NCI-H1092 (cell line): ENCODE measurements around the gene MEDAG.
A peak's percentile ranks its signal among the peaks of the same experiment; 100 is the strongest.

Experiments
- DNase-seq: peaks from one replicate; lab custom pipeline; 2025; lab: John Stamatoyannopoulos, UW

The MEDAG gene

GRCh38 chr13:30905932-30906383 lies at the start of gene MEDAG:
MEDAG (plus strand) TSS chr13:30906271; CDS start chr13:30906516, 245 bp downstream.
- no peak for DNase-seq

GRCh38 chr13:30857018-30857417 lies 49.1 kb upstream of the MEDAG start:
- no peak for DNase-seq

GRCh38 chr13:30857636-30858035 lies 48.4 kb upstream of the MEDAG start:
- DNase-seq, result no peak

DNA sequence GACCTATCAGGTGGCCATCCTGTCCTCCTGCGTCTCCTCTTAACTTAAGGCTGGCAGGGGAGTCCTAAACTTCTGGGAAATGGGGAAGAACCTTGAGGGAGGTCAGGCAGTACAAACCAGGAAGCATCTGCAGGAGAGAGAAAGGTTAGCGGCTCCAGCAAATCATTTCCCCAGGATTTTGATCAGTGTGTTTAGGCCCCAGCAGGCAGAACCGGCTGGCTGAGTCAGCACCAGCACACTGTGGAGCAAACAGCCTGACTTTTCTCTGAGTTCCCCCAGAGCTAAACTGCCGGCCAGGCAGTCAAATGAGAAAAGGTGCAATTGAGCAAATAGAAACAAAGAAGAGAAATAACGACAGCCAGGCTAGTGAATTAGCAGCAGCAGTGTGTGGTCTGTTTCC lies 46.7 kb upstream of the MEDAG start:
- DNase-seq, result no peak

GRCh38 chr13:30861163-30861562 lies 44.9 kb upstream of the MEDAG start:
- DNase-seq, result no peak

DNA sequence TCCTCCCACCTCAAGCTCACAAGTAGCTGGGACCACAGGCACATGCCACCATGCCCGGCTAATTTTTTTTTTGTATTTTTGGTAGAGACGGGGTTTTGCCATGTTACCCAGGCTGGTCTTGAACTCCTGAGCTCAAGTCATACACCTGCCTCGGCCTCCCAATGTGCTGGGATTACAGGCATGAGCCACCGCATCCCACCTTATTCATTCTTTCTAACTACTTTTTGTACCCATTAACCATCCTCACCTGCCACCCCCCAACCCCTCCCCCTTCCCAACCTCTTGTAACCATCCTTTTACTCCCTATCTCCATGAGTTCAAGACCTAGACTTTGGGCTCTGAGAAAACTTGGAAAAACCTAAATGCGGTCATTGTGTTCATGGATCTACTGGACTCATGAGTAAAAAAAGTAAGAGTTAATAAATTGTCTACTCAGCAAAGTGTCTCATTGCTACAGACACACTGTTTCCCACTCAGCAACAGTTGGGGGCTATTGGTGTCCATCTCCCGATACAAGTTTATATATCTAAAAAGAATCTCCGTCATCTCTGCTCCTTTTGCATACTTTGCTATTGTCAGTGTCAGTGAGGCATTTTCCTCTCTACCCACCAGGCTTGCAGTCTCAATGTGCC lies 44.1 kb upstream of the MEDAG start:
- DNase-seq, result no peak

DNA sequence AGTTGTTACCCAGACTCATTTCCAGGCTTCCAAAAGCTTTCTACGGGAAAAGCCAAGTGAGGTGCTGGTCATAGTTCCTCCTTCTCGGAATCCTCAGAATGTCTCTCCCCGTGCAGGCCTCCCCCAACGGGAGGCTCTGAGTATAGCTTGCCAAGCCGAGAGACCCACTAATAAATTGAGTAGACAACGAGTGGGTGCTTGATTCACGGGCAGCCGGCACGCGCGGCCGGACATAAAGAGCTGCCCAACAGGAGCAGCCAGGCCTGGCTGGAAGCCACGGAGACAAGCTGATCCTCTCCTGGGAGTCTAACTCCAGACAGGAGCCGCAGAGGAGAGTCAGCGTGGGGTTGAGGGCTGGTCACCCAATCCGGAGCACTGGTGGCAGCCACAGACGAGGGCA lies 43.4 kb upstream of the MEDAG start:
- DNase-seq, result no peak

DNA sequence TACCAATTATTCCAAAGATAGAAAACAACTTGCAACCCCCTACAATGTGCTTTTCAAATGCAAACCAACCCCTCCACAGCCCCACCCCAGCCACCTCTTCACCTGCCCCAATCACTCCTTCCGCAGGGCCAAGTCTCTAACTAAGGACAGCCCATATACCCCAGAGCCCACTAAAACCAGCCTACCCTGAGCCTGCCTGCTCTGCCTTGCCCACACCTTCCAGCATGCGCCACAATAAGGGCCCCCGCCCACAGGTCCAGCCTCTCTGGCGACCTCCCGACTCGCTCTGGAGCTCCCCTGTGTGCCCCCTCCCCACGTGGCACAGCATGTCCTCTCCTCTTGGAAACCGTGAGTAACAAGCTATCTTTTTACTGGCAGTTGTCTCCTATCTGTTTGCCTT lies 42.8 kb upstream of the MEDAG start:
- DNase-seq, result no peak

- DNase-seq, result no peak
Measured at GRCh38 chr13:30863796-30864195, 42.3 kb upstream of the MEDAG start.

DNA sequence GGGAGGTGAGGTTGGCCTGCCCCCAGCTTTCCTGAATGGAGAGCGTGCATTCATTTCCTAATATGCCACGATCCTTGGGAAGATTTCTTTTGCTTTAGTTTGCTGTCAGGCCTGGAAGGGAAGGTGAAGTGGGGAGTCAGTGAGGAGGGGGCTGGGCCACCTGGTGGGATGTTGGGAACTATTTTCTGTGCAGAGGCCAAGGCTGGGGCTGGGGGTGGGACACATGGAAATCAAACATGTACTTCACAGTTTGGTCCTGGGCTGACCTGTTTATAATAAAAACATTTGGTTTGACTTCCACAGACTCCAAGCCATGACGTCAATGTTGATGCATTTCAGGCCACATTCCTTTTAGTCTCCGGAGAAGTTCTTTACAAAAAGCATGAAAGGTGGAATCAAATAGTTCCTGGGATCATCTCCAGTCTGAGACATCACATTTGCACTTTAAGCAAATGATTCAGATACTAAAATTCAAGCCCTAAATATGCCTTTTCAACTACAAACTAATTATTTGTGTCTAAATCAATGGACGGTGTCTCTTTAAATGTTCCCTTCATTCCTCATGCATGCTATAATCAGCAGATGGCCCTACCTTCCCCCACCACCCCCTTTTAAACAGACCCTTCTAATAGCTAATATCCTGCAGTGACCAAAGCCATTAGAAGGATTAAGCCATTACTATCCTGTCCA lies 41.5 kb upstream of the MEDAG start:
- no peak for DNase-seq

- DNase-seq, result peak; percentile 64
Measured at GRCh38 chr13:30865123-30866049, 40.7 kb upstream of the MEDAG start.

DNA sequence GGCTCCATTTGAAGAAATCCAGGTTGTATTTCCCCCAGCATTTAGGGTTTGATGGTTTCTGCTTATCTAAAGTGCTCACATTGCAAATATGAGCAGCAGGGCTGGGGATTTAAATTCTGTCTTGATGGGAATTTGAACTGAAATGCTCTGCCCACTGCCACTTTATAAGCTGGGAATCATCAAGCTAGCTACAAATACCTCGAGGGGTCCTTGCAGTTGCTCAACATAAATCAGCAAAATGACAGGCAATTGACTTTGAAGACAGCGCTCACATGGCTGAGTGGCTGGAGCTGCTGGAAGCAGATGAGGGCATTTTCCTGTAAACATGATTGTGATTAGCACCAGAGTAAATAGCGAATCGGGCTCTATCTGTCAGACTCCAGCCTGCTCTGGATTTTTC lies 39.4 kb upstream of the MEDAG start:
- DNase-seq, result no peak

DNA sequence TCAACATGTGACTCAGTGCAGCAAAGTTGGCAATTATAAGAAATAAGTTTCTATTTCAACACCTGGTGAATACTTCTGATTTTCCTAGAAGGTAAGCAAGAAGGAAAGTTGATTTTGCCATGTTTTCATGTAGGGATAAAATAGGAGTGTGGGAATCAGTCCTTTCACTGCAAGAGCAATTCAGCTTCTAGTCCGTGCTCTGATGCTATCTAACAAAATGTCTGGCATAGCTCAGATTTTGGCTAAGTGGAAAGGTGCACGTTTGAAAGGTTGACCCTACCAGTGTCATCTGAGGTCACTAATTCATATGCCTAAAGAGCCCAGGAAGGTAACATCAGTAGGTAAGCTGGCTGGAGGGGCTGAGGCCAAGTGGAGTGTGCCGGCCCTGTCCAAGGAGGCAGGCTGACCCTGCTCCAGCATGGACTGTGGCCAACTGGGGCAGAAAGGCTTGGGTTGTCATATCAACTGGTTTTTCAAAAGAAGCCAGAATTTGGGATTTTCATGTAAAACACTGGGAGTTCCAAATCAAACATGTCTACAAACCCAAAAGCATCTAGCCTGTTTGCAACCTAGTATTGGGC lies 38.9 kb upstream of the MEDAG start:
- DNase-seq, result no peak

DNA sequence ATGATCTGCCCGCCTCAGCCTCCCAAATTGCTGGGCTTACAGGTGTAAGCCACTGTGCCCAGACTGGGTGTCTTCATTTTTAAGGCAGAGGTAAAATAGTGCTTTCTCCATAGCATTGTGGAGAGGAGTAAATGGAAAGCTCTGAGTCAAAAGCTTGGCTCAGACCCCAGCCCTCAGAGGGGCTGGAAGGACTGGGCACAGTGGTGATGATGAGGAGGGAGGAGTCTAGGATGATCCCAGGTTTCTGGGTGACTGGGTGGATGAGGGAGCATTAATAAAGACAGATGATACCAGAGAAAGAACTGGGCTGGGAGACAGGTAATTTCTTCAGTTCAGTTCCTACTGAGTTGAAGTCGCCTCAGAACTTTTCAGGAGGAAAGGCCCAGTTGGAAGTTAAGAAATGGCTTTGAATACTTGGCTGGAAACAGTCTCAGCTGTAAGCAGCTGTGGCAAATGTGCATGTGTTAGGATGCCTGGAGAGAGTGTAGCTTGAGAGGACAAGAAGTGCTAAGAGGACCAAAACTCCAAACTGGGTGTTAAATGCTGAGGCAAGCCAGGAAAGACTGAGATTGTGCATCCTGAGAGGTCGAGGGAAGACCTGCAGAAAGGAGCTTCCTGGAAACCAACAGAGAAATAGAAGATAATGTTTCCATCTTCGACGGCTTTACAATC lies 37.1 kb upstream of the MEDAG start:
- no peak for DNase-seq

DNA sequence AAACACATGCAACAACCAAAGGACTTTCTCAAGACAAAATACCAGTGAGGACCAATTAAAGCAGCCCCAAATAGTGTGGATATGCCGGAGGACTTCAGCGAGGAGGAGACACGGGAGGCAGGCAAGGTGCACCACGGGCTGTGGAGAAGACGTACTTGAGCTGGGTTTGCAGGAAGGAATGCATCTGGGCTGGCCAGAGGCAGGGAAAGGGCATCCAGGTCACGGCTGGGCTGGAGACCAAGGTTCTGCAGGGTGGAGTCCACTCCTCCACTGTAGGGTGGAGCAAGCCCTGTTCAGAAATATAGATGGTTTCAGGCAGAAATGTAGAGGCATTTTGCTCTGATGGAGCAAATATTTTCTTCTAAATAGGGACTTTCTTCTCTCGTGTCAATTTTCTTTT lies 36.6 kb upstream of the MEDAG start:
- DNase-seq, result no peak

GRCh38 chr13:30870049-30870884 lies 35.8 kb upstream of the MEDAG start:
- DNase-seq, result no peak

DNA sequence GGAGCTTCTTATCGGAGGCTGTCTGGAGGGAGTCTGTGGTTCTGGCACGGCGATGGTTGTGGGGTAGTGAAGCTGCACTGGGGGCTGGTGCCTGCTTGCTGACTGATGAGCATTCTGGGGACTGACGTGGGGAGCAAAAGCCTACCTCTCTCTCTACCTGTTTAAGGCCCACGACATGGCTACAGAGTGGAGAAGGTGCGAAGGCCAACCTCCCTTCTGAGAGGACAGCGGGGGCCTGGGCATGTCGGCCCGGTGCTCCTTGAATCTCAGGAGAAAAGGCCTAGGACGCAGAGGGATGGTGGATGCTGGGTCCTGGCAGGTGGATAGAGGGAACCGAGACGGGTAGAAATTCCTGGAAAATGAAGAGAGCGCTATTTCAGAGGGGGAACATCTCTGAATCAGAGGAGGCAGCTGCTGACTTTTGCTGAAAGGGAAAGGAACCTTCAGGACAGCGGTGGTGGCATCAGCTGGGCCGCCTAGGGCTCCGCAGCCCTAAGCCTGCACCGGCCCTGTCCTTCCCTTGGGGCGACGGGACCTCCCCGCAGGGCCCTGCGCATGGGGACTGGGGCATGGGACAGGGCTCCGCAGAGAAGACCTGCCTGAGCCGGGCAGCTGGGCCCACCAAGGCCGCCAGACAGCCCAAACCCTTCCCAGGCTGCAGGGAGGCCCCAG lies 35.0 kb upstream of the MEDAG start:
- no peak for DNase-seq

- DNase-seq, result no peak
Measured at GRCh38 chr13:30871588-30872275, 34.3 kb upstream of the MEDAG start.

- DNase-seq, result no peak
Measured at GRCh38 chr13:30872276-30872594, 33.8 kb upstream of the MEDAG start.
